CD4-positive, alpha-beta T cell treated with Interleukin-15 for 4 hours (primary cell): ENCODE results near the gene PXMP4.

ENCODE experiments used
- DNase-seq: peaks from one replicate; pipeline ENCODE4 v3.0.0-alpha.2; 2020; ENCODE audit warnings: low spot score

Gene PXMP4

GRCh38 chr20:33668466-33669155 lies 51.5 kb downstream of the PXMP4 start:
- no peak for DNase-seq

- peak; percentile 78 for DNase-seq
These were observed 52.2 kb downstream of the PXMP4 start for GRCh38 chr20:33667676-33668465.

- no peak for DNase-seq
These were observed 52.9 kb downstream of the PXMP4 start for GRCh38 chr20:33667245-33667675.

DNA sequence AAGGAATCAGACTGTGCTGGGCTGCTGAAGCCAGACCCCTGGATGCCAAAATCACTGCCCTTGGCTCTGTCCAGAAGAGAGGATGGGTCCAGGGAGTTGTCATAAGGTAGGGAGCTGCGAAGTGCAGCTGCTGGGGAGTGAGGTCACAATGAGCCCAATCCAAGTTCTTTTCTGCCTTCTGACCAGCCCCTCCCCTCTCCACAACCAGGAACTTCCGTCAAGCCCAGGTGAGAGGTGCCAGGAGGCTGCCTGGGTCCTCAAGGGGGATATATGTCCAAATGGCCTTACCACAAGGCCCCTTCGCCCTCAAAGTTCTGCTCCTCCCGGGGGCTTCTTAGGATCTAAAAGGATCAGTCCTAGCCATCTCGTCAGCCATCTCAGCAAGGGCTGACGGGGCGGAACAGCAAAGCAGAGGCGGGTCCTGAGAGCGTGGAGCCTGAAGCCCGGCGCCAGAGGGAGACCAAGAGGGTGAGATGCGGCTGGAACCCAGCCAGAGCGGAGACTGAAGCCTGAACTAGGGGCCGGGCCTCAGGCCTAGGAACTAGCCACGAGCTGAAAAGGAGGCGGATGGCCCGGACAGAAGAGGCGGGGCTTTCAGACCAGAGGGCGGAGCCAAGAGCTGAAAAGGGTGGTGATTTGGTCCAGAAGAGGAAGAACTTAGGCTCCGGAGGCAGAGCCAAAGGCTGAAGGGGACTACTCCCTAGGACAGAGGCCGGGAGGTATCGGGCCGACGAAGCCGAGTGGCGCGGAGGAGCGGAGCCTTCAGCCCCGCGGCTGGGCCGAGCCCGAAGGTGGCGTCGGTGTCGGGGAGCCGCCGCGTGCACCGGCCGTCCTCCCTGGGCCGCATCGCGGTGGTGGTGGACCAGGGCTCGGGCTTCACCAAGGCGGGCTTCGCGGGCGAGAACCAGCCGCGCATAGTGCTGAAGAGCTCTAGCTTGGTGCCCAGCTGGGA lies 53.5 kb downstream of the PXMP4 start, which contains the start of gene ACTL10:
Gene ACTL10 (plus strand): TSS at position 651 of the 952 bp plus-strand sequence. CDS start 555 bp downstream, outside the sequence.
- DNase-seq, result peak; percentile 85

DNA sequence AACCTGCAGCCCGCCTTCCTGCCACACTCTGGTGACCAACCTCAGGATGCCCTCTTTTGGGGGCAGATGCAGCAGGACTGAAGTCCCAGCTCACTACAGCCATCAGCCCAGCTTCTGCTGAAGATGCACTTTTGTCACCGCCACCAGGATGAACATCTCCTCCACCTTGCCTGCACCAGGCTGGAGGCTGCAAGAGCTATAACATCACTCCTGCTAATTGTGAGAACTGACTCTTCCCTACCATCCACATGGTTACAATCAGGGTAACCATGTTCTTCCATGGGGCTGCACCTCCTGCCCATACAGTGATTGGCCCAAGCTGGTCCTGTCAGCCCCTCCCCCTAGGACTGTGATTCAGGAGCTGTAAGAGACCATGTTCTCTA lies 55.4 kb downstream of the PXMP4 start:
- no peak for DNase-seq

GRCh38 chr20:33664085-33664761 lies 55.9 kb downstream of the PXMP4 start:
- no peak for DNase-seq

- peak; percentile 78 for DNase-seq
These were observed 56.7 kb downstream of the PXMP4 start for GRCh38 chr20:33663161-33664084.

- no peak for DNase-seq
These were observed 57.9 kb downstream of the PXMP4 start, which contains the start of gene C20orf144 for GRCh38 chr20:33662172-33662571. Gene C20orf144, plus strand, starts transcription at chr20:33662327. Its CDS starts 19 bp downstream, at chr20:33662346.

- DNase-seq, result no peak
These were observed 59.4 kb downstream of the PXMP4 start for GRCh38 chr20:33660685-33661058.

DNA sequence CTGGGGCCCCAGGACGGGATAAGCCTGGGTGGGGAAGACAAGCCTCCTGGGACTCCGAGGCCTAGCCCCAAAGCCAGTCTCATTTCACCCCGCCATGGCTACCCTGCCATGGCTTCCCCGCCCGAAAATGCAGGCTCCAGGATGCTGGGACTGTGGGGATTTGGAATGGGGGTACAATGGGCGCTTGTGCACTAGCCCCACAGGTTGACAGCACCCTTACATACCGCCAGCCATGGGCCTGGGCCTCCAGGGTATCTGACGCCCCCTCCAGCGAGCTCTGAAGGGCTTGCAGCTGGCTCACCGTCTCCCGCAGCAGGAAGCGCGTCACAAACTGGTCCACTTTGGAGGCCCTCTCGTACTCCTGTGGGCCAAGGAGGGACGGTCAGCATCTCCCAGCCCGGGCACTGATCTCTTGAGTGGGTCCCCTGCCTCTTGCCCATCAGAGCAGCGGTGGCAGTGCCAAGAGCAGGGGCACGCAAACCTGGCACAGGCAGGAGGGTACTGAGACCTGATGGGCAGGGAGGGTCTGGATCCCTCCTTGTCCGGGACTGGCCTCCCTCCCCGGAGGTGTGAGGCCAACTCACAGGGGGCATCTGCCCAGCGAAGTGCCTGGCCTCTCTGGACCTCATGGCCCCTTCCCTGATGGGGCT lies 60.0 kb downstream of the PXMP4 start:
- no peak for DNase-seq

- no peak for DNase-seq
These were observed 60.6 kb downstream of the PXMP4 start for GRCh38 chr20:33659341-33660034.

- no peak for DNase-seq
These were observed 61.2 kb downstream of the PXMP4 start for GRCh38 chr20:33658929-33659328.

DNA sequence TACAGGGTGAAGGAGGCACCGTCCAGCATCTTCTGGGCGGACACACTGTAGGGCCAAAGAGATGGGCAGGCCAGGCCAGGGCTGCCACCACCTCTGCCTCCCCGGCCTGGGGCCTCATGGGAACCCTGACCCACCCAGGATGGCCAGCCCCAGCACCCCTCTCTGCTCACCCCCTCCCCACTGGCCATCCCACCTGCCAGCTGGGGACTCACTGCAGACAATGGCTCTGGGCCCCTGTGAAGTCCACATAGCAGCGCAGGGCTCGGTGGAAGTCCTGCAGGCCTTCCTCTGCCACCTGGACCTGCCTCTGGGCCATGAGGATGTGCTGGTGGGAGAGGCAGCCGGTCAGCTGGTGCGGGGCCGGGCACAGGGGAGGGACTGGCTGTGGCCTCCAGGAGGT lies 61.6 kb downstream of the PXMP4 start:
- no peak for DNase-seq

DNA sequence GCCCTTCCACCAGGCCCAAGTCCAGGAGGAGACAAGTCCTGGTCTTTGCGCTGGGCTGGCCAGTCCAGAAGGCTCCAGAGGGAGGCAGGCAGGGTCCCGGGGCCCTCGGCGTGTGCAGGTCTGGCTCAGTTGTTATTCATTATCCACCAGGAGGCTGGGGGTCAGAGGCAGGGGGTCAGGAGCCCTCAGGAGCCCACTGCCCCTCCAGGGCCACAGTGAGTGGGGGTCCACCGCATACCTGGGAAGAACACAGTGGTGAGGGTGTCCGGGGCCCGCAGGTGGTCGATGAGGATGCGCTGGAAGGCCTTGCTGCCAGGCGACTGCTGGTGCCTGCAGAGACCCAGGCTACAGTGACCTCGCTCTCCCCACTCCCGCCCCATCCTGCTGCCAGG lies 62.4 kb downstream of the PXMP4 start:
- no peak for DNase-seq

DNA sequence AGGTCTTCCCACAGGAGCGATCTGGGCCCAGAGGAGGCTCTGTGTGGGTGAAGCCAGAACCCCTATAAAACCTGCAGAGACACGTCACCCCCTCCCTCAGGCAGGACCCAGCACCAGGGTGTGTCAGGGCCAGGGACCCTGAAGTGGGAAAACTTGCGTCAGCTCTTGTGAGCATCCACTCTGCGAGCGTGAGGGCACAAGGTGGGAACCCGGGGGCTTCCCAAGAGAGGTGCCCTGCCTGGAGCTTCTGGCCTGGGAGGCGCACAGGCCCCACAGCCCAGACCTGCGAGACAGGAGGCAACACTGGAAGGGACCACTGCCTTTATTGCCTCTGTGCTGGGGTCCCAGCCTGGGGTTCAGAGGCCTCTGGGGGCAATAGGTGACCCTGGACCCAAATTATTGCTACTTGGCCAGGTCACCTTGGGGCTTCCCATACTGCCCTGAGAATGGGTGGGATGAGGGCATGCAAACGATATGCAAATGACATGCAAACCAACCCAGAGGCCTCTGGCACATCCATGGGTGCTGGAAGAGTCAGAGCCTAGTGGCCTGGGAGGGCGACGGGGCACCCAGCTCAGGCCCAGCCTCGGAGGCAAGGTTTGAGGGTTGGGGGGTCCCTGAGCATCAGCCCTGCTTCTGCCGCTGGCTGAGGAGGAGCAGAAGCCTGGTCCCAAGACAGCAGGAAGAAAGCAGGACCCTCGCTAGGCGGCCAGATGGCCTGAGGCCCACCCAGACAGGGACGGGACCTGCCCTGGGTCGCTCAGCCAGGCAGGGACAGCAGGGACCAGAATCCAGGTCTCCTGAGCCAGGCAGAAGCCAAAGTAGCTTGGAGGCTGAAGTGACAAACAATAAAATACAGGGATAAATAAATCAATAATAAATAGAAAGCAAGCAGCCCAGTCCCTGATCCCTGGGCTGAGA lies 63.1 kb downstream of the PXMP4 start:
- DNase-seq, result no peak

DNA sequence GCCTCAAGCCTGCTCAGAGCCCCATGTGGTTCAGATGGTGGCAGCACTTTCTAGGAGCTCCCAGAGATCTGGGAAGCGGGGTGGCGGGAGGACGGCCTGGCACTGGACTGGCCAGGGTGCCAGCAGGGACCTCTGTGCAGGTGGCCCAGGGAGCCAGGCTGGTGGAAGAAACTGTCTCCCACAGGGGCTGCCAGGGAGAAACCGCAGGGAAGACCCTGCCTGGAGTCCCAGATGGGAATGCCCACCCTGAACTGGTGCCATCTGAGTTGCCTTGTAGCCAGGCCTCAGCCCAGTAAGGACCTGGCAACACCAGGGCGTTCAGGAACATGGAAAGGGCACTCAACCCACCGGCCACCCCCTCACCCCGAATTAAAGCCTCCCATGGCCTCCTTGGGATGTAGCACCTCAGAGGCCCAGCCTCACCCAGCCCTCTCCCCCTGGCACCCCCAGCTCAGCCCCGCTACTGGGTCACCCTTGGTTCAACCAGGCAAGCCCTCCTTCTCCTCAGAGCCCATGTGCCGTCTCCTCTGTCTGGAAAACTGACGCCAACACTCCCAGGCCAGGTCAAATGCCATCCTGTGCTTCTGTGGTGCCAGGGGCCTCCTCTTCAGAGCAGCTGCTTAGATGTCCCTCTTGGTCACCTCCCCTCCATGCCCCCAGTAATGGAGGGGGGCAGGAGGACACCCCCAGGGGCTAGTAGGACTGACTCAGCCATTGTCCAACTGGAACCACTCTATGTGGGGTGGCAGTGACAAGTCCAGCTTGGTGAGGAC lies 63.9 kb downstream of the PXMP4 start:
- DNase-seq, result no peak

GRCh38 chr20:33655164-33655563 lies 64.9 kb downstream of the PXMP4 start:
- no peak for DNase-seq
